K562 (cell line): ENCODE results near the gene SPEF1. TPM values are rescaled to one million over a fixed set of nuclear protein-coding genes. Genes with fewer than 3 reads are reported as not detected.

Source experiments
- BMI1 ChIP-seq: fragments of 150-350 bp; IDR thresholded peaks from 2 replicates; pipeline ENCODE4 v1.6.1; 2014; ENCODE audit warnings: low read length
- COPS2 ChIP-seq: fragments of 450-650 bp; conservative IDR thresholded peaks from 2 replicates; pipeline ENCODE4 v1.6.1; 2016; ENCODE audit warnings: mild to moderate bottlenecking, moderate library complexity
- ETS2 ChIP-seq: IDR thresholded peaks from 2 replicates; pipeline ENCODE4 v1.6.1; 2016; ENCODE audit warnings: borderline replicate concordance, missing genetic modification characterization, mild to moderate bottlenecking, moderate library complexity, missing compliant biosample characterization; ENCODE audit not compliant: poor library complexity, severe bottlenecking
- FOXJ2 ChIP-seq: fragments of 200-800 bp; sonication (Bioruptor generic); IDR thresholded peaks from 2 replicates; pipeline ENCODE4 v1.6.1; 2016; ENCODE audit warnings: missing genetic modification characterization, missing compliant biosample characterization
- HDAC1 ChIP-seq, 2 experiments: fragments of 450-650 bp; IDR thresholded peaks; 2 replicates each; pipeline ENCODE4 v1.6.1; 2016 to 2017; ENCODE audit warnings: inconsistent platforms in 1 of 2, mild to moderate bottlenecking in 1 of 2, moderate library complexity in 1 of 2
- PTBP1 ChIP-seq: fragments of 200-400 bp; formaldehyde crosslinking; IDR thresholded peaks from 2 replicates; pipeline ENCODE4 v1.6.1; 2017; ENCODE audit warnings: low read depth, low read length
- RBM25 ChIP-seq: fragments of 200-400 bp; formaldehyde crosslinking; IDR thresholded peaks from 2 replicates; pipeline ENCODE4 v1.6.1; 2018; ENCODE audit warnings: low read length, low read depth, moderate library complexity; ENCODE audit not compliant: severe bottlenecking
- polyA plus RNA-seq, 8 experiments: library from polyadenylated mRNA; depleted of rRNA in 4 of 8; stranded (reverse) in 5 of 8; unstranded in 3 of 8; fragments of >200 nt; fragmentation: Nextera tagmentation in 2 of 8; fragmentation: Illumina TruSeq in 1 of 8; extraction: Ambion mirVana in 2 of 8; extraction: Trizol in 1 of 8; gene quantifications; 2 replicates each; pipeline versions ENCODE4 v1.2.1 to v1.2.3, GENCODE V29; 2011 to 2014; ENCODE audit warnings: inconsistent platforms in 1 of 8, missing spikeins in 1 of 8
- total RNA-seq, 7 experiments: library from RNA; depleted of rRNA in 6 of 7; stranded (reverse); fragments of >200 nt in 6 of 7; fragmentation: Illumina TruSeq in 2 of 7; extraction: Trizol in 2 of 7; gene quantifications; 2 replicates each; pipeline versions ENCODE4 v1.2.1 to v1.2.3, GENCODE V29; 2011 to 2021; ENCODE audit warnings: low replicate concordance in 1 of 7
- TF ChIP-seq, protein P1 (sequence below): fragments of 250-450 bp; sonication (Bioruptor Pico); IDR thresholded peaks from 2 replicates; pipeline ENCODE4 v1.5.0; 2020; ENCODE audit warnings: mild to moderate bottlenecking
- TF ChIP-seq, protein P2 (sequence below): IDR thresholded peaks from 3 replicates; pipeline ENCODE4 v1.6.1; 2011; ENCODE audit warnings: borderline replicate concordance, mild to moderate bottlenecking, moderate library complexity; ENCODE audit not compliant: insufficient read length; ENCODE audit errors: extremely low read depth
- TF ChIP-seq, protein P3 (sequence below): IDR thresholded peaks from 2 replicates; pipeline ENCODE4 v1.6.1; 2014; ENCODE audit warnings: antibody characterized with exemption
- TF ChIP-seq, protein P4 (sequence below): fragments of 200-800 bp; sonication (Bioruptor generic); IDR thresholded peaks from 2 replicates; pipeline ENCODE4 v1.6.1; 2016; ENCODE audit warnings: missing genetic modification characterization, missing compliant biosample characterization
- TF ChIP-seq, protein P5 (sequence below): sonication (generic); IDR thresholded peaks from 2 replicates; pipeline ENCODE4 v1.6.1; 2016

The SPEF1 gene
- total and polyA plus RNA-seq, 9 of the 15 experiments (the other 6 are each of a cell fraction or from before 2014, with no cell fraction given) = not detected

DNA sequence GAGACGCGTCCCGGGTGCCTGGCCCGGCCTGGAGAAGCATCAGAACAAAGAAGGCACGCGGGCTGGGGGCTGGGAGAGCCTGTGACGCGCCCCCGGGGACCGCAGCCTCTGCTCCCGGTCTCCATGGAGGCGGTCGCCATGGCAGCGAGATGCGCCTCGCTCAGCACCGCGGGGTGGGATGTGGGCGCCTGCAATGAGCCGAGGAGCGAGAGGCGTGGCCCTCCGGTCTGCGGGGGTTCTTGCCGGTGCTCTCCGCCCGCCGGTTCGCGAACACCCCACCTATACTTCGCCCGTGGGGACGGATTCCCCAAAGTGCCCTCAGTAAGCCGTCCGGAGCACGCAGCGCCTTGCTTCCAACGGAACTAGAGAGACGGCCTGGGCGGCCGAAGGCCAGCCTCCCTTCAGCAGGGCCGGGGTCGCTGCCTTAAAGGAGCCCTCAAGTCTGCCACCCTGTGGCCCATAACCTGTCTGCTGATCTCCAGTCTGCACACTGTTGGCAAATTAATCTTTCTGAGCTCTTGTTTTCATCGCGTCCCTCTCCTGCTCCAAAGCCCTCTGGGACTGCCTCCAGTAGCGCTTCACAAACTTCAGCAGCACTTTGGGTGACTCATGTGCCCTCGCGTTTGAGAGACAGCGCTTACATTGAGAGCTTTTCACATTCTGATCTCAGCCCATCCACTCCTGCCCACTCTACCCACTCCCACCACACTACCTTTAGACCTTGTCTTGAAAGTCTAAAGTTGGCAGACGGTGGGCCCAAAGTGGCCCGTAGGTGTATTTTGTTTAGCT, 12.7 kb downstream of the SPEF1 start (continued):
- TF ChIP-seq HDAC1 (IDR thresholded peaks at IDR 0.05) (0 out of 4 replicates have a peak, but pooled peaks of 1 of the 2 experiments have one; percentile 34), RBM25 (no peak), BMI1 (peak; percentile 56; the same call in 1 of the 2 replicates), COPS2 (no peak), ETS2 (tag) (no peak), FOXJ2 (no peak), PTBP1 (no peak)
- TF ChIP-seq, protein P1, sequence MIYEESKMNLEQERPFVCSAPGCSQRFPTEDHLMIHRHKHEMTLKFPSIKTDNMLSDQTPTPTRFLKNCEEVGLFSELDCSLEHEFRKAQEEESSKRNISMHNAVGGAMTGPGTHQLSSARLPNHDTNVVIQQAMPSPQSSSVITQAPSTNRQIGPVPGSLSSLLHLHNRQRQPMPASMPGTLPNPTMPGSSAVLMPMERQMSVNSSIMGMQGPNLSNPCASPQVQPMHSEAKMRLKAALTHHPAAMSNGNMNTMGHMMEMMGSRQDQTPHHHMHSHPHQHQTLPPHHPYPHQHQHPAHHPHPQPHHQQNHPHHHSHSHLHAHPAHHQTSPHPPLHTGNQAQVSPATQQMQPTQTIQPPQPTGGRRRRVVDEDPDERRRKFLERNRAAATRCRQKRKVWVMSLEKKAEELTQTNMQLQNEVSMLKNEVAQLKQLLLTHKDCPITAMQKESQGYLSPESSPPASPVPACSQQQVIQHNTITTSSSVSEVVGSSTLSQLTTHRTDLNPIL (CRISPR knock-in tag) = no peak
- TF ChIP-seq, protein P2, sequence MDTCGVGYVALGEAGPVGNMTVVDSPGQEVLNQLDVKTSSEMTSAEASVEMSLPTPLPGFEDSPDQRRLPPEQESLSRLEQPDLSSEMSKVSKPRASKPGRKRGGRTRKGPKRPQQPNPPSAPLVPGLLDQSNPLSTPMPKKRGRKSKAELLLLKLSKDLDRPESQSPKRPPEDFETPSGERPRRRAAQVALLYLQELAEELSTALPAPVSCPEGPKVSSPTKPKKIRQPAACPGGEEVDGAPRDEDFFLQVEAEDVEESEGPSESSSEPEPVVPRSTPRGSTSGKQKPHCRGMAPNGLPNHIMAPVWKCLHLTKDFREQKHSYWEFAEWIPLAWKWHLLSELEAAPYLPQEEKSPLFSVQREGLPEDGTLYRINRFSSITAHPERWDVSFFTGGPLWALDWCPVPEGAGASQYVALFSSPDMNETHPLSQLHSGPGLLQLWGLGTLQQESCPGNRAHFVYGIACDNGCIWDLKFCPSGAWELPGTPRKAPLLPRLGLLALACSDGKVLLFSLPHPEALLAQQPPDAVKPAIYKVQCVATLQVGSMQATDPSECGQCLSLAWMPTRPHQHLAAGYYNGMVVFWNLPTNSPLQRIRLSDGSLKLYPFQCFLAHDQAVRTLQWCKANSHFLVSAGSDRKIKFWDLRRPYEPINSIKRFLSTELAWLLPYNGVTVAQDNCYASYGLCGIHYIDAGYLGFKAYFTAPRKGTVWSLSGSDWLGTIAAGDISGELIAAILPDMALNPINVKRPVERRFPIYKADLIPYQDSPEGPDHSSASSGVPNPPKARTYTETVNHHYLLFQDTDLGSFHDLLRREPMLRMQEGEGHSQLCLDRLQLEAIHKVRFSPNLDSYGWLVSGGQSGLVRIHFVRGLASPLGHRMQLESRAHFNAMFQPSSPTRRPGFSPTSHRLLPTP = no peak
- TF ChIP-seq, protein P3, sequence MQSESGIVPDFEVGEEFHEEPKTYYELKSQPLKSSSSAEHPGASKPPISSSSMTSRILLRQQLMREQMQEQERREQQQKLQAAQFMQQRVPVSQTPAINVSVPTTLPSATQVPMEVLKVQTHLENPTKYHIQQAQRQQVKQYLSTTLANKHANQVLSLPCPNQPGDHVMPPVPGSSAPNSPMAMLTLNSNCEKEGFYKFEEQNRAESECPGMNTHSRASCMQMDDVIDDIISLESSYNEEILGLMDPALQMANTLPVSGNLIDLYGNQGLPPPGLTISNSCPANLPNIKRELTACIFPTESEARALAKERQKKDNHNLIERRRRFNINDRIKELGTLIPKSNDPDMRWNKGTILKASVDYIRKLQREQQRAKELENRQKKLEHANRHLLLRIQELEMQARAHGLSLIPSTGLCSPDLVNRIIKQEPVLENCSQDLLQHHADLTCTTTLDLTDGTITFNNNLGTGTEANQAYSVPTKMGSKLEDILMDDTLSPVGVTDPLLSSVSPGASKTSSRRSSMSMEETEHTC = no peak
- TF ChIP-seq, protein P4, sequence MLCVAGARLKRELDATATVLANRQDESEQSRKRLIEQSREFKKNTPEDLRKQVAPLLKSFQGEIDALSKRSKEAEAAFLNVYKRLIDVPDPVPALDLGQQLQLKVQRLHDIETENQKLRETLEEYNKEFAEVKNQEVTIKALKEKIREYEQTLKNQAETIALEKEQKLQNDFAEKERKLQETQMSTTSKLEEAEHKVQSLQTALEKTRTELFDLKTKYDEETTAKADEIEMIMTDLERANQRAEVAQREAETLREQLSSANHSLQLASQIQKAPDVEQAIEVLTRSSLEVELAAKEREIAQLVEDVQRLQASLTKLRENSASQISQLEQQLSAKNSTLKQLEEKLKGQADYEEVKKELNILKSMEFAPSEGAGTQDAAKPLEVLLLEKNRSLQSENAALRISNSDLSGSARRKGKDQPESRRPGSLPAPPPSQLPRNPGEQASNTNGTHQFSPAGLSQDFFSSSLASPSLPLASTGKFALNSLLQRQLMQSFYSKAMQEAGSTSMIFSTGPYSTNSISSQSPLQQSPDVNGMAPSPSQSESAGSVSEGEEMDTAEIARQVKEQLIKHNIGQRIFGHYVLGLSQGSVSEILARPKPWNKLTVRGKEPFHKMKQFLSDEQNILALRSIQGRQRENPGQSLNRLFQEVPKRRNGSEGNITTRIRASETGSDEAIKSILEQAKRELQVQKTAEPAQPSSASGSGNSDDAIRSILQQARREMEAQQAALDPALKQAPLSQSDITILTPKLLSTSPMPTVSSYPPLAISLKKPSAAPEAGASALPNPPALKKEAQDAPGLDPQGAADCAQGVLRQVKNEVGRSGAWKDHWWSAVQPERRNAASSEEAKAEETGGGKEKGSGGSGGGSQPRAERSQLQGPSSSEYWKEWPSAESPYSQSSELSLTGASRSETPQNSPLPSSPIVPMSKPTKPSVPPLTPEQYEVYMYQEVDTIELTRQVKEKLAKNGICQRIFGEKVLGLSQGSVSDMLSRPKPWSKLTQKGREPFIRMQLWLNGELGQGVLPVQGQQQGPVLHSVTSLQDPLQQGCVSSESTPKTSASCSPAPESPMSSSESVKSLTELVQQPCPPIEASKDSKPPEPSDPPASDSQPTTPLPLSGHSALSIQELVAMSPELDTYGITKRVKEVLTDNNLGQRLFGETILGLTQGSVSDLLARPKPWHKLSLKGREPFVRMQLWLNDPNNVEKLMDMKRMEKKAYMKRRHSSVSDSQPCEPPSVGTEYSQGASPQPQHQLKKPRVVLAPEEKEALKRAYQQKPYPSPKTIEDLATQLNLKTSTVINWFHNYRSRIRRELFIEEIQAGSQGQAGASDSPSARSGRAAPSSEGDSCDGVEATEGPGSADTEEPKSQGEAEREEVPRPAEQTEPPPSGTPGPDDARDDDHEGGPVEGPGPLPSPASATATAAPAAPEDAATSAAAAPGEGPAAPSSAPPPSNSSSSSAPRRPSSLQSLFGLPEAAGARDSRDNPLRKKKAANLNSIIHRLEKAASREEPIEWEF (CRISPR knock-in tag) = no peak
- TF ChIP-seq, protein P5, sequence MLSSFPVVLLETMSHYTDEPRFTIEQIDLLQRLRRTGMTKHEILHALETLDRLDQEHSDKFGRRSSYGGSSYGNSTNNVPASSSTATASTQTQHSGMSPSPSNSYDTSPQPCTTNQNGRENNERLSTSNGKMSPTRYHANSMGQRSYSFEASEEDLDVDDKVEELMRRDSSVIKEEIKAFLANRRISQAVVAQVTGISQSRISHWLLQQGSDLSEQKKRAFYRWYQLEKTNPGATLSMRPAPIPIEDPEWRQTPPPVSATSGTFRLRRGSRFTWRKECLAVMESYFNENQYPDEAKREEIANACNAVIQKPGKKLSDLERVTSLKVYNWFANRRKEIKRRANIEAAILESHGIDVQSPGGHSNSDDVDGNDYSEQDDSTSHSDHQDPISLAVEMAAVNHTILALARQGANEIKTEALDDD = no peak
